K562 (cell line): Measurements from ENCODE around the gene RASAL1. TPM values are rescaled to one million over a fixed set of nuclear protein-coding genes. Genes with fewer than 3 reads are reported as not detected.
A peak's percentile ranks its signal among the peaks of the same experiment; 100 is the strongest.

Source experiments
- ATAC-seq: fragments of 200-7000 bp; cut with Tn5 transposase; 3 replicates; pipeline ENCODE4 v1.9.1; 2020; ENCODE audit warnings: moderate library complexity
- BruUV-seq: library from RNA; stranded (reverse); fragments of 400-500 nt; replicated peaks from 2 replicates; lab custom pipeline; 2021; lab: Mats Ljungman, UMichigan
- CTCF ChIA-PET: fragments of 300-600 bp; formaldehyde crosslinking; extraction: SDS; loops from one replicate; lab custom pipeline; 2021; ENCODE audit warnings: low intra/inter-chr PET ratio; lab: Yijun Ruan, JAX
- POLR2A ChIA-PET: fragments of 300-600, 350-650 bp; sonication (Branson Sonifier 250); formaldehyde crosslinking; extraction: SDS; loops from one replicate; lab custom pipeline; 2021; ENCODE audit warnings: antibody characterized with exemption, inconsistent platforms; lab: Yijun Ruan, JAX
- DNase-seq, 4 experiments: peaks; one replicate each; pipeline versions ENCODE4 v3.0.0 to v3.0.0-alpha.2; 2011 to 2018; ENCODE audit warnings: low spot score in 3 of 4, mixed read lengths in 3 of 4; ENCODE audit errors: extremely low read depth in 1 of 4
- FAIRE-seq: peaks from 2 replicates; lab custom pipeline; 2011; peaks lifted over from hg19 to GRCh38; lab: Jason Lieb, UNC
- H2AFZ ChIP-seq: 2 replicates; pipeline ENCODE4 v1.6.0; 2011; ENCODE audit warnings: low read depth, low read length, control low read depth, inconsistent platforms
- H3K27ac ChIP-seq: fragments of 200-600 bp; 3 replicates; pipeline ENCODE4 v1.8.0; 2011; ENCODE audit warnings: low read depth, mild to moderate bottlenecking, control low read depth, inconsistent platforms, low read length, moderate library complexity, mixed read lengths; ENCODE audit errors: extremely low read depth
- H3K27me3 ChIP-seq, 2 experiments: fragments of 300-600 bp in 1 of 2; 2 replicates in 1 of 2; 3 replicates in 1 of 2; pipeline versions ENCODE4 v1.6.0 to v1.8.0; 2011; ENCODE audit warnings: inconsistent platforms in 2 of 2, low read length in 2 of 2, mild to moderate bottlenecking in 1 of 2, mixed read lengths in 1 of 2, moderate library complexity in 1 of 2; ENCODE audit not compliant: control insufficient read depth in 2 of 2, insufficient read depth in 2 of 2
- H3K36me3 ChIP-seq: fragments of 300-600 bp; 3 replicates; pipeline ENCODE4 v1.8.0; 2011; ENCODE audit warnings: mild to moderate bottlenecking, low read length, inconsistent platforms; ENCODE audit not compliant: control insufficient read depth, insufficient read depth
- H3K4me1 ChIP-seq, 2 experiments: fragments of 200-600 bp in 1 of 2; replicated peaks in 1 of 2; 2 replicates in 1 of 2; 3 replicates in 1 of 2; pipeline versions ENCODE4 v1.5.1 to v1.8.0; 2011; ENCODE audit warnings: inconsistent platforms in 2 of 2, low read length in 2 of 2, mild to moderate bottlenecking in 1 of 2, mixed read lengths in 1 of 2, moderate library complexity in 1 of 2; ENCODE audit not compliant: control insufficient read depth in 2 of 2, insufficient read depth in 2 of 2
- H3K4me2 ChIP-seq: 2 replicates; pipeline ENCODE4 v1.6.1; 2011; ENCODE audit warnings: low read length, control low read depth, inconsistent platforms, mixed read lengths; ENCODE audit not compliant: insufficient read depth
- H3K4me3 ChIP-seq: fragments of 200-600 bp; sonication (generic), shearing (Covaris generic); 2 replicates; pipeline ENCODE4 v1.5.1; 2016; ENCODE audit warnings: control low read depth, inconsistent platforms
- H3K79me2 ChIP-seq: fragments of 200-600 bp; 3 replicates; pipeline ENCODE4 v1.8.0; 2011; ENCODE audit warnings: low read length, inconsistent platforms; ENCODE audit not compliant: control insufficient read depth, insufficient read depth
- H3K9ac ChIP-seq, 2 experiments: 2 replicates each; pipeline versions ENCODE4 v1.6.0 to v1.6.1; 2011; ENCODE audit warnings: low read depth in 2 of 2, low read length in 2 of 2, control low read depth in 1 of 2, inconsistent platforms in 1 of 2, mild to moderate bottlenecking in 1 of 2, mixed read lengths in 1 of 2; ENCODE audit not compliant: insufficient read depth in 1 of 2
- H3K9me1 ChIP-seq: one replicate; pipeline ENCODE4 v1.6.0; 2011; ENCODE audit warnings: inconsistent platforms, mild to moderate bottlenecking, low read length, moderate library complexity; ENCODE audit not compliant: control insufficient read depth, insufficient read depth
- H3K9me3 ChIP-seq: replicated peaks from 2 replicates; pipeline ENCODE4 v1.5.1; 2011; ENCODE audit warnings: low read depth, low read length, inconsistent platforms; ENCODE audit not compliant: control insufficient read depth, insufficient read depth
- H4K20me1 ChIP-seq: replicated peaks from 2 replicates; pipeline ENCODE4 v1.6.1; 2011; ENCODE audit warnings: low read length, inconsistent platforms, mixed read lengths; ENCODE audit not compliant: control insufficient read depth, insufficient read depth
- RAD51 ChIP-seq: fragments of 450-650 bp; IDR thresholded peaks from 2 replicates; pipeline ENCODE4 v1.7.1; 2016; ENCODE audit warnings: low read depth, mild to moderate bottlenecking, borderline replicate concordance
- RBFOX2 ChIP-seq: fragments of 200-400 bp; formaldehyde crosslinking; IDR thresholded peaks from 2 replicates; pipeline ENCODE4 v1.6.1; 2017; ENCODE audit warnings: low read depth, mild to moderate bottlenecking, low read length, moderate library complexity
- STAT5A ChIP-seq: IDR thresholded peaks from 2 replicates; pipeline ENCODE4 v1.6.1; 2012; ENCODE audit warnings: low read length, inconsistent platforms, borderline replicate concordance
- ZBTB43 ChIP-seq: sonication (generic); formaldehyde crosslinking; IDR thresholded peaks from 2 replicates; pipeline ENCODE4 v1.8.0; 2023; ENCODE audit warnings: mild to moderate bottlenecking, missing genetic modification reagents
- ZKSCAN8 ChIP-seq: fragments of 200-800 bp; sonication (Bioruptor generic); IDR thresholded peaks from 2 replicates; pipeline ENCODE4 v1.6.1; 2016; ENCODE audit warnings: missing genetic modification characterization, missing compliant biosample characterization
- WGBS: fragments of 100-300 bp; shearing (Covaris generic); methylation state at CpG from one replicate; pipeline ENCODE4 v1.1.6; 2016; ENCODE audit warnings: low coverage, mixed read lengths; ENCODE audit not compliant: insufficient coverage; ENCODE audit errors: missing lambda C conversion rate; 5-methylcytosine and 5-hydroxymethylcytosine counted together
- in situ Hi-C: fragments of 300-500 bp; cut with MboI; formaldehyde crosslinking; loops from 4 replicates; pipeline ENCODE4 v1.15.0; 2018; ENCODE audit warnings: inconsistent platforms, mixed read lengths
- intact Hi-C: fragments of 100-400 bp; cut with micrococcal nuclease; formaldehyde crosslinking; loops from 2 replicates; pipeline ENCODE4 v1.14.2; 2022
- polyA plus RNA-seq, 8 experiments: library from polyadenylated mRNA; depleted of rRNA in 4 of 8; stranded (reverse) in 5 of 8; unstranded in 3 of 8; fragments of >200 nt; fragmentation: Nextera tagmentation in 2 of 8; fragmentation: Illumina TruSeq in 1 of 8; extraction: Ambion mirVana in 2 of 8; extraction: Trizol in 1 of 8; gene quantifications; 2 replicates each; pipeline versions ENCODE4 v1.2.1 to v1.2.3, GENCODE V29; 2011 to 2014; ENCODE audit warnings: inconsistent platforms in 1 of 8, missing spikeins in 1 of 8
- total RNA-seq, 7 experiments: library from RNA; depleted of rRNA in 6 of 7; stranded (reverse); fragments of >200 nt in 6 of 7; fragmentation: Illumina TruSeq in 2 of 7; extraction: Trizol in 2 of 7; gene quantifications; 2 replicates each; pipeline versions ENCODE4 v1.2.1 to v1.2.3, GENCODE V29; 2011 to 2021; ENCODE audit warnings: low replicate concordance in 1 of 7
- TF ChIP-seq, protein P1 (sequence below), 2 experiments: fragments of 450-650 bp; formaldehyde crosslinking in 1 of 2; IDR thresholded peaks; 2 replicates each; pipeline versions ENCODE4 v1.4.0 to v1.6.1; 2014 to 2020; ENCODE audit warnings: mild to moderate bottlenecking in 2 of 2, borderline replicate concordance in 1 of 2, low read depth in 1 of 2
- TF ChIP-seq, protein P2 (sequence below): fragments of 250-450 bp; sonication (Bioruptor Pico); IDR thresholded peaks from 2 replicates; pipeline ENCODE4 v1.9.0; 2021; ENCODE audit warnings: mild to moderate bottlenecking, inconsistent platforms

Gene RASAL1
- total and polyA plus RNA-seq, 9 of the 15 experiments (the other 6 are each of a cell fraction or from before 2014, with no cell fraction given): 0.06 to 0.16 (median 0.14) TPM; not detected in 6

- Histone ChIP-seq H3K36me3 (peaks cover 94% of the 10 kb centered on the region), H4K20me1 (peaks cover 27% of the 10 kb centered on the region), H3K4me1 (peaks cover 9 to 38% of the 10 kb centered on the region in 2 experiments), H3K27ac (no peak overlapping the region), H3K4me2 (peak overlapping the region; percentile 18; the same call in 1 of the 2 replicates), H3K9me1 (peaks cover 4% of the 10 kb centered on the region), H3K4me3 (no peak overlapping the region), H3K27me3 (no peaks in the 10 kb centered on the region), H3K9ac (peak overlapping the region in 1 of 2 experiments; percentile 38; a peak in 1 of 4 replicates), H3K79me2 (no peaks in the 10 kb centered on the region), H2AFZ (no peak overlapping the region), H3K9me3 (no peaks in the 10 kb centered on the region)
- FAIRE-seq (peak; percentile 61), DNase-seq (peak in 3 of 4 experiments; percentile 43 to 57 (median 49)), ATAC-seq (peak; percentile 42)
- ChIA-PET POLR2A (interaction anchor here (0.9 to 1.2 kb wide), 4 partner anchors 15 to 108 kb away, joined by 3 to 4 read pairs (median 3); partner anchors contain the start of gene RASAL1), CTCF (no interaction called here)
- intact Hi-C loops: no loop called here
- in situ Hi-C loops: no loop called here
- WGBS: 79% methylated on average over 22 of the region's 25 CpGs
- no TSS peak for BruUV-seq
- peak; percentile 94 for TF ChIP-seq ZKSCAN8 (CRISPR knock-in tag)
- TF ChIP-seq RBFOX2: peak; percentile 41
- TF ChIP-seq STAT5A: 0 out of 2 replicates have a peak, but pooled peaks have one; percentile 26
- TF ChIP-seq RAD51: no peak
- TF ChIP-seq, protein P1, sequence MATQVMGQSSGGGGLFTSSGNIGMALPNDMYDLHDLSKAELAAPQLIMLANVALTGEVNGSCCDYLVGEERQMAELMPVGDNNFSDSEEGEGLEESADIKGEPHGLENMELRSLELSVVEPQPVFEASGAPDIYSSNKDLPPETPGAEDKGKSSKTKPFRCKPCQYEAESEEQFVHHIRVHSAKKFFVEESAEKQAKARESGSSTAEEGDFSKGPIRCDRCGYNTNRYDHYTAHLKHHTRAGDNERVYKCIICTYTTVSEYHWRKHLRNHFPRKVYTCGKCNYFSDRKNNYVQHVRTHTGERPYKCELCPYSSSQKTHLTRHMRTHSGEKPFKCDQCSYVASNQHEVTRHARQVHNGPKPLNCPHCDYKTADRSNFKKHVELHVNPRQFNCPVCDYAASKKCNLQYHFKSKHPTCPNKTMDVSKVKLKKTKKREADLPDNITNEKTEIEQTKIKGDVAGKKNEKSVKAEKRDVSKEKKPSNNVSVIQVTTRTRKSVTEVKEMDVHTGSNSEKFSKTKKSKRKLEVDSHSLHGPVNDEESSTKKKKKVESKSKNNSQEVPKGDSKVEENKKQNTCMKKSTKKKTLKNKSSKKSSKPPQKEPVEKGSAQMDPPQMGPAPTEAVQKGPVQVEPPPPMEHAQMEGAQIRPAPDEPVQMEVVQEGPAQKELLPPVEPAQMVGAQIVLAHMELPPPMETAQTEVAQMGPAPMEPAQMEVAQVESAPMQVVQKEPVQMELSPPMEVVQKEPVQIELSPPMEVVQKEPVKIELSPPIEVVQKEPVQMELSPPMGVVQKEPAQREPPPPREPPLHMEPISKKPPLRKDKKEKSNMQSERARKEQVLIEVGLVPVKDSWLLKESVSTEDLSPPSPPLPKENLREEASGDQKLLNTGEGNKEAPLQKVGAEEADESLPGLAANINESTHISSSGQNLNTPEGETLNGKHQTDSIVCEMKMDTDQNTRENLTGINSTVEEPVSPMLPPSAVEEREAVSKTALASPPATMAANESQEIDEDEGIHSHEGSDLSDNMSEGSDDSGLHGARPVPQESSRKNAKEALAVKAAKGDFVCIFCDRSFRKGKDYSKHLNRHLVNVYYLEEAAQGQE (IDR thresholded peaks at IDR 0.05; ENCODE audit: borderline replicate concordance): no peak
- TF ChIP-seq, protein P1 (CRISPR knock-in tag; IDR thresholded peaks at IDR 0.05; ENCODE audit: low read depth): no peak
- TF ChIP-seq, protein P2, sequence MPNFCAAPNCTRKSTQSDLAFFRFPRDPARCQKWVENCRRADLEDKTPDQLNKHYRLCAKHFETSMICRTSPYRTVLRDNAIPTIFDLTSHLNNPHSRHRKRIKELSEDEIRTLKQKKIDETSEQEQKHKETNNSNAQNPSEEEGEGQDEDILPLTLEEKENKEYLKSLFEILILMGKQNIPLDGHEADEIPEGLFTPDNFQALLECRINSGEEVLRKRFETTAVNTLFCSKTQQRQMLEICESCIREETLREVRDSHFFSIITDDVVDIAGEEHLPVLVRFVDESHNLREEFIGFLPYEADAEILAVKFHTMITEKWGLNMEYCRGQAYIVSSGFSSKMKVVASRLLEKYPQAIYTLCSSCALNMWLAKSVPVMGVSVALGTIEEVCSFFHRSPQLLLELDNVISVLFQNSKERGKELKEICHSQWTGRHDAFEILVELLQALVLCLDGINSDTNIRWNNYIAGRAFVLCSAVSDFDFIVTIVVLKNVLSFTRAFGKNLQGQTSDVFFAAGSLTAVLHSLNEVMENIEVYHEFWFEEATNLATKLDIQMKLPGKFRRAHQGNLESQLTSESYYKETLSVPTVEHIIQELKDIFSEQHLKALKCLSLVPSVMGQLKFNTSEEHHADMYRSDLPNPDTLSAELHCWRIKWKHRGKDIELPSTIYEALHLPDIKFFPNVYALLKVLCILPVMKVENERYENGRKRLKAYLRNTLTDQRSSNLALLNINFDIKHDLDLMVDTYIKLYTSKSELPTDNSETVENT: no peak
- TF ChIP-seq ZBTB43 (CRISPR knock-in tag): no peak
Measured at GRCh38 chr12:113162102-113163029, 26.8 kb upstream of the RASAL1 start.
